Trophoblast cell (in vitro differentiated cells and primary cell): ENCODE measurements around the gene ADK.
A peak's percentile ranks its signal among the peaks of the same experiment; 100 is the strongest.

Experiments used
- DNase-seq, 2 donors: peaks; one replicate each; pipeline ENCODE4 v3.0.0-alpha.2; 2016
- H2AFZ ChIP-seq: 2 replicates; pipeline ENCODE4 v1.6.1; 2013; ENCODE audit warnings: low read length, moderate library complexity, mild to moderate bottlenecking; ENCODE audit not compliant: insufficient read depth, poor library complexity
- H2AK5ac ChIP-seq: 2 replicates; pipeline ENCODE4 v1.6.1; 2013; ENCODE audit warnings: mild to moderate bottlenecking, low read length
- H2BK120ac ChIP-seq: 2 replicates; pipeline ENCODE4 v1.6.1; 2013; ENCODE audit warnings: low read length, mild to moderate bottlenecking, moderate library complexity; ENCODE audit not compliant: insufficient read depth, poor library complexity
- H2BK12ac ChIP-seq: 2 replicates; pipeline ENCODE4 v1.6.1; 2013; ENCODE audit warnings: mild to moderate bottlenecking, low read length, moderate library complexity
- H2BK5ac ChIP-seq: 2 replicates; pipeline ENCODE4 v1.6.1; 2013; ENCODE audit warnings: low read length, low read depth, moderate library complexity, mild to moderate bottlenecking; ENCODE audit not compliant: poor library complexity
- H3K14ac ChIP-seq: 2 replicates; pipeline ENCODE4 v1.6.1; 2013; ENCODE audit warnings: mild to moderate bottlenecking, low read length
- H3K18ac ChIP-seq: 2 replicates; pipeline ENCODE4 v1.6.1; 2013; ENCODE audit warnings: mild to moderate bottlenecking, low read length
- H3K23ac ChIP-seq: 2 replicates; pipeline ENCODE4 v1.6.1; 2013; ENCODE audit warnings: low read length
- H3K27ac ChIP-seq: 2 replicates; pipeline ENCODE4 v1.5.1; 2013; ENCODE audit warnings: low read depth, mild to moderate bottlenecking, inconsistent platforms, low read length, moderate library complexity
- H3K27me3 ChIP-seq: 2 replicates; pipeline ENCODE4 v1.6.1; 2013; ENCODE audit warnings: inconsistent platforms, mild to moderate bottlenecking, low read length, moderate library complexity; ENCODE audit not compliant: insufficient read depth
- H3K36me3 ChIP-seq, 2 experiments: 1 replicate in 1 of 2; 2 replicates in 1 of 2; pipeline ENCODE4 v1.6.1; 2013; ENCODE audit warnings: low read length in 2 of 2, mild to moderate bottlenecking in 2 of 2, moderate library complexity in 1 of 2; ENCODE audit not compliant: insufficient read depth in 2 of 2, control insufficient read depth in 1 of 2
- H3K4ac ChIP-seq: 2 replicates; pipeline ENCODE4 v1.6.1; 2013; ENCODE audit warnings: low read depth, mild to moderate bottlenecking, low read length, moderate library complexity
- H3K4me1 ChIP-seq, 2 experiments: 1 replicate in 1 of 2; 2 replicates in 1 of 2; pipeline ENCODE4 v1.6.1; 2013; ENCODE audit warnings: low read length in 2 of 2, mild to moderate bottlenecking in 2 of 2, moderate library complexity in 1 of 2; ENCODE audit not compliant: insufficient read depth in 2 of 2, control insufficient read depth in 1 of 2
- H3K4me2 ChIP-seq: 2 replicates; pipeline ENCODE4 v1.6.1; 2013; ENCODE audit warnings: inconsistent platforms, mild to moderate bottlenecking, low read length, moderate library complexity
- H3K4me3 ChIP-seq: 2 replicates; pipeline ENCODE4 v1.5.1; 2013; ENCODE audit warnings: mild to moderate bottlenecking, low read depth, low read length, inconsistent platforms
- H3K79me1 ChIP-seq: one replicate; pipeline ENCODE4 v1.6.1; 2013; ENCODE audit warnings: low read length
- H3K79me2 ChIP-seq: 2 replicates; pipeline ENCODE4 v1.6.1; 2013; ENCODE audit warnings: low read length, mild to moderate bottlenecking; ENCODE audit not compliant: control insufficient read depth, insufficient read depth, poor library complexity
- H3K9ac ChIP-seq: 2 replicates; pipeline ENCODE4 v1.6.1; 2013; ENCODE audit warnings: mild to moderate bottlenecking, low read length
- H3K9me3 ChIP-seq: 2 replicates; pipeline ENCODE4 v1.6.1; 2013; ENCODE audit warnings: low read depth, mild to moderate bottlenecking, control low read depth, inconsistent platforms, low read length; ENCODE audit not compliant: insufficient read depth
- H4K12ac ChIP-seq: 2 replicates; pipeline ENCODE4 v1.6.1; 2013; ENCODE audit warnings: low read depth, mild to moderate bottlenecking, low read length, moderate library complexity
- H4K8ac ChIP-seq: 2 replicates; pipeline ENCODE4 v1.6.1; 2013; ENCODE audit warnings: low read depth, mild to moderate bottlenecking, low read length, moderate library complexity
- H4K91ac ChIP-seq: one replicate; pipeline ENCODE4 v1.6.1; 2013; ENCODE audit warnings: low read depth, mild to moderate bottlenecking, low read length, moderate library complexity
- WGBS: extraction: QIAGEN DNeasy Blood & Tissue Kit; methylation state at CpG from one replicate; pipeline ENCODE4 v1.1.7; 2013; ENCODE audit warnings: missing lambda C conversion rate; ENCODE audit not compliant: insufficient read length, insufficient coverage; ENCODE audit errors: extremely low coverage; 5-methylcytosine and 5-hydroxymethylcytosine counted together

ADK gene

DNA sequence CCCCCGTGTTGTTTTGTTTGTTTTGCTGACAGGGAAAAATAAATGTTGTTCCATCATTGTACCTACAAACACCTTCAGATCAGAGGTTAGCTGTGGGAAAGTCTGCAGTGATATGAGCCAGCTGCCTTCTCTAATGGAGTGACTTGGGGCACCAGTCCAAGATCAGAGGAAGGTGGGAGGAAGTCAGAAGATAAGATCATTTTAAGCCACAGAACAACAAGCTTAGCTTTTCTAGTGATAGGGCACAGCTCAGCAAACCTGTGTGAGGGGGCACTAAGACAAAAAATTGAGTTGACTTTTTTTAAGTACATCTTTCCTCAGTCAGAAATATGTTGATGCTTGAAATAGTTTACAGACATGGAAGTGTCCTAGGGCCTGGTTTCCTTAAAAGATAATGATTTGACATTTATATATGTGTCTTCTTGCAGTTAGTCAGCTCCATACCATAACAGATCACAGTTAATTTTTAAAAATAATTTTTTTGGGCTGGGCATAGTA lies 435.1 kb downstream of the ADK start:
- H3K27me3 ChIP-seq = no peaks in the 10 kb centered on the region
- H3K4me2 ChIP-seq = no peak overlapping the region
- no peak overlapping the region for H4K12ac ChIP-seq
- H2BK5ac ChIP-seq = no peak overlapping the region
- no peak overlapping the region for H3K23ac ChIP-seq
- no CpG with 5 or more reads among the region's 1 CpG for whole genome bisulfite sequencing
- no peak for DNase-seq
- H3K14ac ChIP-seq = no peak overlapping the region
- H3K36me3 ChIP-seq = peaks cover 0 to 2% of the 10 kb centered on the region in 2 experiments
- H3K79me2 ChIP-seq = no peaks in the 10 kb centered on the region
- H2AK5ac ChIP-seq = no peak overlapping the region
- no peaks in the 10 kb centered on the region for H3K79me1 ChIP-seq
- no peak overlapping the region for H3K27ac ChIP-seq
- H3K4ac ChIP-seq = no peak overlapping the region
- H3K4me1 ChIP-seq = no peaks in the 10 kb centered on the region
- H3K18ac ChIP-seq = no peak overlapping the region
- H2BK120ac ChIP-seq = no peak overlapping the region
- no peak overlapping the region for H2AFZ ChIP-seq
- H3K9ac ChIP-seq = no peak overlapping the region
- H2BK12ac ChIP-seq = no peak overlapping the region
- no peak overlapping the region for H4K8ac ChIP-seq
- H3K4me3 ChIP-seq = no peak overlapping the region
- H3K9me3 ChIP-seq = no peaks in the 10 kb centered on the region
- H4K91ac ChIP-seq = no peak overlapping the region

DNA sequence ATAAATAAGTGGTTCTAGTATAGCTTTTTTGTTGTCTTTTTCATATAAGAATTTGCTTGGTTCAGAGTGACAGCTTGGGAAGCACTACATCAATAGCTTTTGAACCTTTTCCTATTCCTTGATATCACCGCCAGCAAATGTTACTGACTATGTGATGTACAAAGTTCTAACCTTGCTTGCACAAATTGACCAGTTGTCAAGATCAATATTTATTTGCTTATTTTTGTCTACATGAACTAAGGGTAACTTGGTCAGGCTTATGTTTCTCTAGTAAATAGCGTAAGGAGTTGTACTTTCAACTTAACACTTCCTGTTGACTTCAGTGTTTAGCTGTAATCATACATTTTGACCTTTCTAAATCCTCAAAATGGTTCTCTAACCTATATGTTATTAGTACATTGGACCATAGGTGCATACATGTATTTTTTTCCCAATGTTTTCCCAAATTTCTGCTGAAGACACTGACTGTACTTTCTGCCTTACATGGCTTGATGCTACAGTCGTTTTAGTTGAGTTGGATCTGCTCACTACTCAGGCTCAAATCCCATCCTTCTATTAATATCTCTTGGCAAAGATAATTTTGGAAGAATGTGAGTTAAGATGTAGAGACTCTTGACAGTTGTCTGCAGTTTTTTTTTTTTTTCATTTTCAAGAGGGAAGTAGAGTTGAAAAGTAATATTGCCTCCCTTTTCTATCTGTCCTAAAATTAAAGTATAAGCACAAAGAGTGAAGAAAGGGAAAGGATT lies 436.3 kb downstream of the ADK start:
- WGBS = no CpG with 5 or more reads among the region's 3 CpGs
- H2BK12ac ChIP-seq = no peak overlapping the region
- no peak for DNase-seq
- no peak overlapping the region for H4K12ac ChIP-seq
- no peak overlapping the region for H4K8ac ChIP-seq
- no peak overlapping the region for H3K27ac ChIP-seq
- H4K91ac ChIP-seq = no peak overlapping the region
- no peak overlapping the region for H3K4me3 ChIP-seq
- no peaks in the 10 kb centered on the region for H3K27me3 ChIP-seq
- no peaks in the 10 kb centered on the region for H3K79me2 ChIP-seq
- H3K4ac ChIP-seq = no peak overlapping the region
- no peak overlapping the region for H2BK5ac ChIP-seq
- H3K79me1 ChIP-seq = no peaks in the 10 kb centered on the region
- H3K9me3 ChIP-seq = no peaks in the 10 kb centered on the region
- H3K9ac ChIP-seq = no peak overlapping the region
- no peaks in the 10 kb centered on the region for H3K4me1 ChIP-seq
- peaks cover 0 to 2% of the 10 kb centered on the region in 2 experiments for H3K36me3 ChIP-seq
- no peak overlapping the region for H3K4me2 ChIP-seq
- no peak overlapping the region for H2BK120ac ChIP-seq
- H3K23ac ChIP-seq = no peak overlapping the region
- no peak overlapping the region for H2AK5ac ChIP-seq
- no peak overlapping the region for H2AFZ ChIP-seq
- no peak overlapping the region for H3K18ac ChIP-seq
- no peak overlapping the region for H3K14ac ChIP-seq

DNA sequence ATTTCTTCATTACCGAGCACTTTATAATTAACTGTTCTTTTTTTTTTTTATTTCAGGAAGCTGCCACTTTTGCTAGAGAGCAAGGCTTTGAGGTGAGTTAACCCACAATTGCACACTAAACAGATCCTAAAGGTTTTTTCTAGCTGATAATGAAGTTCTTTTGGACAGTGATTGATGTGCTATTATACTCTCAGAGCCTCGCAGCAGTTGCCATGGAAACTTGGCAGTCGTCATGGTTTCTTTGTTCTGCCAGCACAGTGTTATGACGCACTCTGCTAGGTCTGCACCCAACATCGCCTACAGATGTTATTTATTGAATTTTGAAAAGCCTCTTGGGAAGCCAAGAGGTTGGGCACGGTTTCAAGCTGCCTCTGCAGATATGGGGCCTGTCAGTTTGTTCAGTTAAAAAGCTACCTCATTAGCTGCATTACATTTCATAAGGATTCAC lies 438.2 kb downstream of the ADK start:
- Histone ChIP-seq H2AK5ac (no peak overlapping the region), H3K14ac (no peak overlapping the region), H3K79me2 (no peaks in the 10 kb centered on the region), H3K27me3 (no peaks in the 10 kb centered on the region), H4K12ac (no peak overlapping the region), H3K4me2 (no peak overlapping the region), H3K4me1 (no peaks in the 10 kb centered on the region), H3K4ac (no peak overlapping the region), H3K36me3 (peaks cover 0 to 2% of the 10 kb centered on the region in 2 experiments), H3K79me1 (no peaks in the 10 kb centered on the region), H4K91ac (no peak overlapping the region), H4K8ac (no peak overlapping the region), H2AFZ (no peak overlapping the region), H3K4me3 (no peak overlapping the region), H2BK120ac (no peak overlapping the region), H2BK5ac (no peak overlapping the region), H3K18ac (no peak overlapping the region), H3K9me3 (no peaks in the 10 kb centered on the region), H3K9ac (no peak overlapping the region), H2BK12ac (no peak overlapping the region), H3K23ac (no peak overlapping the region), H3K27ac (no peak overlapping the region)
- WGBS = no CpG with 5 or more reads among the region's 6 CpGs
- DNase-seq = peak in 1 of 2 donors; percentile 5

DNA sequence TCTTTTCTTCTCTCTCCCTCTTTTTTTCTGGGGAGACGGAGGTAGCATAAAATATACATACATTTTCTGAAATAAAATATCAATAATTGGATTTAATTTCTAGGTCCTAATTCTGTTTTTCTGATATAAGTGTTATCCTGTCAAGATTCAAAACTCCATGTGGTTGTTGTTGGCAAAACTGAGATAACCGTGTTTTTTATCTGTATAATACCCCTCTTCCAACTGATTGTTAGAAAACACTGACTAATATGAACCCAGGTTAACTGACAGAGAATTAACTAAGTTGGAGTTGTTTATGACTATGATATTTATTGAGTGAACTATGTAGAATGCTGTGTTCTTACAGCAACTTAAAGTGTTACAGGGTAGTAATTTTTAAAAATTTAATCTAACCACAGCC lies 438.8 kb downstream of the ADK start:
- no peak overlapping the region for H3K23ac ChIP-seq
- H2BK120ac ChIP-seq = no peak overlapping the region
- H3K4me2 ChIP-seq = no peak overlapping the region
- no peak for DNase-seq
- no peak overlapping the region for H4K12ac ChIP-seq
- no peak overlapping the region for H4K91ac ChIP-seq
- no peaks in the 10 kb centered on the region for H3K27me3 ChIP-seq
- no peak overlapping the region for H3K4me3 ChIP-seq
- H3K27ac ChIP-seq = no peak overlapping the region
- H3K4me1 ChIP-seq = no peaks in the 10 kb centered on the region
- no peaks in the 10 kb centered on the region for H3K9me3 ChIP-seq
- no peaks in the 10 kb centered on the region for H3K79me1 ChIP-seq
- H2AFZ ChIP-seq = no peak overlapping the region
- no peaks in the 10 kb centered on the region for H3K79me2 ChIP-seq
- no CpG with 5 or more reads among the region's 2 CpGs for WGBS
- no peak overlapping the region for H3K14ac ChIP-seq
- H2BK5ac ChIP-seq = no peak overlapping the region
- H3K4ac ChIP-seq = no peak overlapping the region
- H2BK12ac ChIP-seq = no peak overlapping the region
- no peak overlapping the region for H3K18ac ChIP-seq
- peaks cover 0 to 2% of the 10 kb centered on the region in 2 experiments for H3K36me3 ChIP-seq
- no peak overlapping the region for H3K9ac ChIP-seq
- H4K8ac ChIP-seq = no peak overlapping the region
- H2AK5ac ChIP-seq = no peak overlapping the region
